Testis (tissue), 2 donors: ENCODE measurements around the gene PHF12.
"Not testable (repeated sequence)": the region's sequence is repeated elsewhere in the genome, so short reads cannot be mapped to it uniquely, and the experiment has no call there.

ENCODE experiments used
- POLR2A ChIP-seq: fragments of 450-650 bp; IDR thresholded peaks from one replicate; pipeline ENCODE4 v1.6.1; 2017; ENCODE audit warnings: antibody characterized with exemption, mild to moderate bottlenecking, moderate library complexity
- TF ChIP-seq, protein P1 (sequence below), 3 experiments: fragments of 450-650 bp in 2 of 3; fragments of 200-600 bp in 1 of 3; sonication (generic) in 1 of 3; IDR thresholded peaks; one replicate each; pipeline ENCODE4 v1.5.1; 2016 to 2019; ENCODE audit warnings: antibody characterized with exemption in 3 of 3, mild to moderate bottlenecking in 2 of 3, moderate library complexity in 1 of 3

DNA sequence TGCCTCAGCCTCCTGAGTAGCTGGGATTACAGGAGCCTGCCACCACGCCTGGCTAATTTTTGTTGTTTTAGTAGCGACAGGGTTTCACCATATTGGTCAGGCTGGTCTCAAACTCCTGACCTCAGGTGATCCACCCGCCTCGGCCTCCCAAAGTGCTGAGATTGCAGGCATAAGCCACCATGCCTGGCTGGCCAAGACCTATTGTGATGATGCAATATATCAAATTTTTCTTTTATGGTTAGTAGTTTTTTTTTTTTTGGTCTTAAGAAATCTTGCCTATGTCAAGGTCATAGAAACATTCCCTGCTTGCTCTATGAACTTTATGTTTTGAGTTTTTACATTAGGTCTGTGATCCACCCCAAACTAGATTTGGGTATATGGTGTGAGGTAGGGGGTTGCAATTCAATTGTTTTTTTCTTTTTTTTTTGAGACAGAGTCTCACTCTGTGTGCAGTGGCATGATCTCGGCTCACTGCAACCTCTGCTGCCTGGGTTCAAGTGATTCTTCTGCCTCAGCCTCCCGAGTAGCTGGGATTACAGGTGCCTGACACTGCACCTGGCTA is 74.1 kb downstream of the PHF12 start:
- TF ChIP-seq POLR2A, result not testable (repeated sequence)
- TF ChIP-seq, protein P1, sequence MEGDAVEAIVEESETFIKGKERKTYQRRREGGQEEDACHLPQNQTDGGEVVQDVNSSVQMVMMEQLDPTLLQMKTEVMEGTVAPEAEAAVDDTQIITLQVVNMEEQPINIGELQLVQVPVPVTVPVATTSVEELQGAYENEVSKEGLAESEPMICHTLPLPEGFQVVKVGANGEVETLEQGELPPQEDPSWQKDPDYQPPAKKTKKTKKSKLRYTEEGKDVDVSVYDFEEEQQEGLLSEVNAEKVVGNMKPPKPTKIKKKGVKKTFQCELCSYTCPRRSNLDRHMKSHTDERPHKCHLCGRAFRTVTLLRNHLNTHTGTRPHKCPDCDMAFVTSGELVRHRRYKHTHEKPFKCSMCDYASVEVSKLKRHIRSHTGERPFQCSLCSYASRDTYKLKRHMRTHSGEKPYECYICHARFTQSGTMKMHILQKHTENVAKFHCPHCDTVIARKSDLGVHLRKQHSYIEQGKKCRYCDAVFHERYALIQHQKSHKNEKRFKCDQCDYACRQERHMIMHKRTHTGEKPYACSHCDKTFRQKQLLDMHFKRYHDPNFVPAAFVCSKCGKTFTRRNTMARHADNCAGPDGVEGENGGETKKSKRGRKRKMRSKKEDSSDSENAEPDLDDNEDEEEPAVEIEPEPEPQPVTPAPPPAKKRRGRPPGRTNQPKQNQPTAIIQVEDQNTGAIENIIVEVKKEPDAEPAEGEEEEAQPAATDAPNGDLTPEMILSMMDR (IDR thresholded peaks at IDR 0.05), result not testable (repeated sequence)
